ENCODE measurements around the gene ANKFY1.

DNA sequence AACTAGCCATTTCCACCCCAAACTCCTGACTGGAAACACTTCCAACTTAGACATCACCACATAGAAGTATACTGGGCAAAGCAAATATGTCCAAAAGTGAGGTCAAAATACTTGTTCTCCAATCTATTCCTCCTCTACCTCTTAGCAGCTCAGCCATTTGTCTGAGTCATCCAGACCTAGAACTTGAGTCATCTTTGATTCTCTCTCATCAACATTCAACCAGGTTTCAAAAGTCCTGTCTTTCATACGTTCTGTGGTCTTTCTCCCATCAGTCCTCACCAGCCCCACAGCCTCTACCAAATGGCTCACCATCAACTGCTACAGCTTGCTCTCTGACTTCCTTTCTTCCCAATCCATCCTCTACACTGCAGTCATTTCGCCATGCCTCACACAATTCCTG, 6.8 kb downstream of the ANKFY1 start:
- TF ChIP-seq, protein P1, sequence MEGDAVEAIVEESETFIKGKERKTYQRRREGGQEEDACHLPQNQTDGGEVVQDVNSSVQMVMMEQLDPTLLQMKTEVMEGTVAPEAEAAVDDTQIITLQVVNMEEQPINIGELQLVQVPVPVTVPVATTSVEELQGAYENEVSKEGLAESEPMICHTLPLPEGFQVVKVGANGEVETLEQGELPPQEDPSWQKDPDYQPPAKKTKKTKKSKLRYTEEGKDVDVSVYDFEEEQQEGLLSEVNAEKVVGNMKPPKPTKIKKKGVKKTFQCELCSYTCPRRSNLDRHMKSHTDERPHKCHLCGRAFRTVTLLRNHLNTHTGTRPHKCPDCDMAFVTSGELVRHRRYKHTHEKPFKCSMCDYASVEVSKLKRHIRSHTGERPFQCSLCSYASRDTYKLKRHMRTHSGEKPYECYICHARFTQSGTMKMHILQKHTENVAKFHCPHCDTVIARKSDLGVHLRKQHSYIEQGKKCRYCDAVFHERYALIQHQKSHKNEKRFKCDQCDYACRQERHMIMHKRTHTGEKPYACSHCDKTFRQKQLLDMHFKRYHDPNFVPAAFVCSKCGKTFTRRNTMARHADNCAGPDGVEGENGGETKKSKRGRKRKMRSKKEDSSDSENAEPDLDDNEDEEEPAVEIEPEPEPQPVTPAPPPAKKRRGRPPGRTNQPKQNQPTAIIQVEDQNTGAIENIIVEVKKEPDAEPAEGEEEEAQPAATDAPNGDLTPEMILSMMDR (IDR thresholded peaks at IDR 0.05; ENCODE audit: borderline replicate concordance, extremely low read depth, low read length, poor library complexity, severe bottlenecking), result no peak
- TF ChIP-seq EZH2 (IDR thresholded peaks at IDR 0.05; ENCODE audit: borderline replicate concordance, low read depth, low read length, severe bottlenecking), result no peak
